Suppressor macrophage (primary cell): ENCODE data around the gene MCF2L2.

ENCODE experiments used
- DNase-seq, 4 experiments: peaks; one replicate each; pipeline ENCODE4 v3.0.0-alpha.2; 2020 to 2022

The MCF2L2 gene

DNA sequence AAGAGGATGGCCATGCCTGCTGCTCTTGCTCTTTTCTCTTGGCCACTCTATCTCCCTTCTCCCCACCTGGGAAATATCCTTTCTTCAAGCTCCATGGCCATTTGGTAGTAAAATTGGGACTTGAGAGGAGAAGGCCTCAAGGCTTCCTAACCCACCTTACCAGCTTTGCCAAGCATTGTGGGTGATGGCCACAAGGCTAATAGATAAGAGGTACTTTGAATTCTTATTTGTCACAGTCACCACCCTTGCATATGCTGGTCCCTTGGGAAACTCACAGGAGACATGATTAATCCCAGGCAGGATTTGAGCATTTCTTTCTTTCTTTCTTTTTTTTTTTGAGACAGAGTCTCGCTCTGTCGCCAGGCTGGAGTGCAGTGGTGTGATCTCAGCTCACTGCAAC, 138.2 kb downstream of the MCF2L2 start:
- no peak for DNase-seq

DNA sequence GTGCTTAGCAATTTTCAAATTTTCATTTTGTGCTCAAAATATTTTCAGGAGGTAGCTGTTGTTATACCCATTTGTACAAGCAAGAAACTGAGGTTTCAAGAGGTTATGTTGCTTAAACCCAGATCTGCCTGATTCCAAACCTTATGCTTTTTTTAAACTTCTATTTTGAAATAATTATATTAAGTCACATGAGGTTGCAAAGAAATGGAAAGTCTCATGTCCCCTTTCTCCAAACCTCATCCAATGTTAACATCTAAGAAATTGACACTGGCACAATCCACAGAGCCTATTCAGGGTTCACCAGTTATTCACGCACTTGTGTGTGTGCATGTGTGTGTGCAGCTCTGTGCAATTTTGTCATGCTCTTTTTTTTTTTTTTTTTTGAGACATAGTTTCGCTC, 140.3 kb downstream of the MCF2L2 start:
- no peak for DNase-seq

DNA sequence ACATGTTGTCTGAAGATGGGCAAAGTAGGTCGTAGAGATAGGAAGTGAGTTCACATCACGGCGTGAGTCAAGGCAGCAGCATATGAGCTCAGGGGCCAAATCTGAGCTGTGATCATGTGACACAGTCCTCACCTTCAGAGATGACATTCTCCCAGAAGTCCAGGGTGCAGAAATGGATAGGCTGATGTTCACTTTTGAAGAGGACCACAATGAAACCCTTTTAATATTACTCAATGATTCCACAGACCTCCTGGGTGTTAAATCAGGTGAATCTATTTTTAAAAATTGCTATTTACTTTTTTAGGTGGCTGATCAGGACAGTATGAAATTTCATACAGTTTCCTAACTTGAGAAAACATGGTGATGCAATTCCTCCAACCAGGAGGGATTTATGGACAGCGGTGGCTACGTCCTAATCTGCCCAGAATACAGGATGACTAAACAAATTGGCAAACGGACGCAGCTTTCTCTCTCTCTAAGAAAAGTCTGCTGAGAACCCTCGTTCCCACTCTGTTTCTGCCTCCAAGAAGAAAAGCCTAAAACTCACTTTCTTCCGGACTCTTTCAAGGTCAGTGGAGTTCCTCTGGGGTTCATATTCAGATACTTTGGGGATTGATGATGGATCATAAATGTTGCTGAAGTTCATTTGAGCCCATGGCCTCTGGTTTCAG, 141.0 kb downstream of the MCF2L2 start:
- peak in 2 of 4 experiments; percentile 26 to 50 for DNase-seq

DNA sequence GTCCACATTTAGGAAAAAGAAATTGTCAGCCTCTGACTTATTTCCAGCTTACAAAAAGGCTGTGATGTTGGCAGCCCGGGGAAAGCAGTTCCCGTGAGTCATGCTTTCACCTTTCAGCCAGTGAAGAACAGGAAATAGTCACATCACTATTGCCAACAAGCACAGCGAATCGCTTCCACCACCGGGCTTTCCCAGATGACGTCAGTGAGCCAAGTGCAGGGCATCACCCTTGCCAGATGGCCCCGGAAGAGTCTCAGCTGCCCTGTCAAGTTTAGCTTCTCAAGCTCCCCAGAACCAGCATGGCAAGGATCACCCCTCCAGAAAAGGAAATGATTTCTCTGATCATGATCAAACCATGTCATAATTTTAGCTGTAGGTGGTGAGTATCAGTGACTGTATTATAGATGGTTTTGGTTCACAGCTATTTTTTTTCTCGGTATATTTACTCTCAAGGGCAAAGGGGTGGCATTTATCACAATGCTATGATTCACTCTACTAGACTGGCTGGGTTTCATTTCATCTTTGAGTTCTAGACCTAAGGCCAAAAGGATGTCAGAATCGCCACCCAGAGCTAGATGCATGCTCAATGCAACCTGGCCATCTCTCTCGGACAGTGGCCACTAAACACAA, 142.5 kb downstream of the MCF2L2 start:
- DNase-seq: peak; percentile 95 to 99 (median 96)

DNA sequence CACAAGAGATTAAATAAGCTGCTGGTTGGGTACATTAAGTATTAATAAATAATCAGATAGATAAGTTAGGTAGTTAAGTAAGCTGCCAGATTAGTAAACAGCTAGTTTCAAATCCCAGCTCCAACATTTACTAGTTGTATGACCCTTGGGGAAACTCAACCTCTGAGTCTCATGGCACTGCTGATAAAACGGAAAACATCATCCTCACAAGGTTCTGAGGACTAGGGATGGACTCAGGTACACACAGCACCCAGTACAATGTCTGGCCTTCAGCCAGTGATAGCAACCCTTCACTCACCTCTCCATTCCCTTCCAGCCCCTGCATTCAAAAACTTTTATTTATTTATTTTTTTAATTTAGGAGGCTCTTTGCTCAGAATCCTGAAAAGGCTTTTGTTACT, 143.1 kb downstream of the MCF2L2 start:
- DNase-seq: no peak

DNA sequence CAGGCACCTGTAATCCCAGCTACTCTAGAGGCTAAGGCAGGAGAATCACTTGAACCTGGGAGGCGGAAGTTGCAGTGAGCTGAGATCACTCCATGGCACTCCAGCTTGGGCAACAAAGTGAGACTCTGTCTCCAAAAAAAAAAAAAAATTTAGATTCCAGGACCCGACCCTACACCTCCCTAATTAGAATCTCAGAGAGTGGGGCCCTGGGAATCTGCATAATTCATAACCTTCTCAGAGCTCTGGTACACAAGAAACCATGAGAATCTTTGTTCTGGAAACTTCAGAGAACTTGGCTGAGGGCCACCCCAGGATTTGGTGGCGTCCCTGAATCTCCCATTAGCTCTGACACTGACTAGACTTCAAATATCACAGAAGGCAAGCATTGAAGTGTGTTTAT, 143.8 kb downstream of the MCF2L2 start:
- DNase-seq: no peak

DNA sequence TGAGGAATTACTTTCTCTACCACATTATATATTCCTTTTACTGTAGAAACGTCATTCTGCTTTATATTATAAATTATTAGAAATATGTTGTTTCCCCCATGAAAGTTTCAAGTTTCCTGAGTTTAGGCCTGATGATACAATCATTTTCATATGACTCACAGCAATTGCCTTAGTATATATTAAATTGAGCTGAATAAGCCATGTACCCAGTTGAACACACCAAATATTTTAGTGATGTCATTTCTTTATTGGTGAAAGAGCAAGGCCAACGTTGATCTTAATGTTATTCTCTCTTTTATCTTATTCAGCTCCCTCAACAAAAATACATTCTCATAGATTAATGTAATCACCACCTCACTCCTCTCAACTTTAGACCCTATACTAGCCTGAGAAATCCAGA, 144.5 kb downstream of the MCF2L2 start:
- DNase-seq: no peak

DNA sequence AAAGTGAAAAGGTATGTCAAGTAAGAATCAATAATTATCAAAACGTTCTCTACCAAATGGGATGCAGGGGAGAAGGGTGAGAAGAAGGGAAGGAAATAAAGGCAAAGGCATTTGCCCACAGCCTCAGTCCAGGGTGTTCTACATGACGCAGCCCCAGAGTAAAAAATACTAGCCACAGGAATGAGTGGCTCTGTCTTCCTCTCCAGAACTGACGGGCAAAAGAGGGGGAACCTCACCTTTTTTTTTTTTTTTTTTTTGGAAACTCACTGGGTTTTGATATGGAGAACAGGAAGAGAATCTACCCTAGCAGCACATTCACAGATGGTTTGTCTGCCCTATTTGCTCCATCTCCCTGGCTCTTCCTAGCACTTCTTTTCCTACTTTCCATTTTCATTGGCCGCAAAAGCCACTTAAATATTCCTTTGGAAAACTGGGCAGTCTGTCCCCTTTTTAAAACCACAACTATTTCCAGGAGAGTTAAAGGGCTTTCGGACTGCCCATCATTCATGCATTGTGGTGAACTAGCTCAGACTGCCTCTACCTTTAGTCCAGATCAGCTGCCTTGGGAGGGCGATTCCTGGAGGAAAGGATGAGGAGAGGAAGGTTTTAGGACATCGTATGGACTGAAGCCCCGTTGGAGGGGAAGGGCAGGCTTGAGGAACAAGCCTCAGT, 147.2 kb downstream of the MCF2L2 start:
- no peak for DNase-seq

DNA sequence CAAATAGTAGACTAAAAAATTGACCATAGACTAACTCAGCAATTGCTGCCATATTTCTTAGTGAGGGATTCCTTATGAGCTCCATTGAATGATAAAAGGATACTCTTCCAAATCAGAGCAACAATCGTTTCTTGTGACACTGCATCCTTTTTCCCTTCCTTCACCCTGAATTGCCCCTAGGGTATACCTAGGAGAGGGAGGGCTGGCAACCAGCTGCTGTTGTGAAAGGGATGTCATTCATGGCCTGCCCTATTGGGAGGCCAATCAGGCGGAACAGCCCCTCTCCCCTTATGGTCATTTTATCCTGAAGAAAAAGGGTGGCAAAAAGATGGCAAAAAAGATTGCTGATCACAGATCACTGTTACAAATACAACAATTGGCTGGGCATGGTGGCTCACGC, 149.0 kb downstream of the MCF2L2 start:
- DNase-seq: no peak

DNA sequence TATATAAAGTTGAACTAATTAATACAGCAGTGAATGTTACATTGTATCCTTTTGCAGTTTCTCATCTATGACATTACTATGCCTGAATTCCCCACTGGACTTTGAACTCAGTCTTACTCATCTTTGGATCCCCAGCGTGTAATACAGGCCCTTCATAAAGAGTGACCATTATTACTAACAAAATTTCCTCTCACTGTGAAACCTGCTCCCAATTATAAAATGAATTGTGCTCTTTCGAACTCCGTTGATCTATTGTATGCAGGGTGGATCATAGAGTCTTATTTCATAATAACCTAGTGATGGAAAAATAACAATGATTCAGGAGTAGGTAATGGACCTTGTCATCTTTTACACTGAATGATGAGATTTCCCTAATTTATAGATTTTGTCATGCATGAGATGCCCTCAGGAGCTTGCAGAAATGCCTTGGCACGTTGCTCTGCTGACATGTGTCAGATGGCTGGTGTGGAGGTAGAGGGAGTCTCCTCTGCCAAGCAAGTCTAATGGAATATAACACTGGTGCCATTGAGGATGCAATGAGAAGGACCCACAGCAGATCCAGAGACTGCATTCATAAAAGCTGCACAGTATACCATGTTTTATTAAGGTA, 149.8 kb downstream of the MCF2L2 start:
- no peak for DNase-seq

DNA sequence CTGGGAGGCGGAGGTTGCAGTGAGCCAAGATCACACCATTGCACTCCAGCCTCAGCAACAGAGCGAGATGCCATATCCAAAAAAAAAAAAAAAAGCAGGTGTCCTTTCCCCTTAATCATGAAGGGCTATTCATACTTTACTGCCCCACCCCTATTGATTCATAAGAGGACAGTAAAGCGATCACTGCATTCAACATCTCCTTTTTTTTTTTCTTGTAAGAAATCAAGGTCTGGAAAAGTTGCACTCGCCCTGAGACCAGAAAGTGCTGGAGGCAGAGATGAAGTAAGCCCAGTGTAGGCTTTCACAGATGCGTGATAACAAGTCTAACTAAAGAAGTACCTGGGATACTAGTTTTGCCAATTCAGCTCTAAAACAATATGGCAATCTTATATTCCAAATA, 151.2 kb downstream of the MCF2L2 start:
- DNase-seq: no peak

DNA sequence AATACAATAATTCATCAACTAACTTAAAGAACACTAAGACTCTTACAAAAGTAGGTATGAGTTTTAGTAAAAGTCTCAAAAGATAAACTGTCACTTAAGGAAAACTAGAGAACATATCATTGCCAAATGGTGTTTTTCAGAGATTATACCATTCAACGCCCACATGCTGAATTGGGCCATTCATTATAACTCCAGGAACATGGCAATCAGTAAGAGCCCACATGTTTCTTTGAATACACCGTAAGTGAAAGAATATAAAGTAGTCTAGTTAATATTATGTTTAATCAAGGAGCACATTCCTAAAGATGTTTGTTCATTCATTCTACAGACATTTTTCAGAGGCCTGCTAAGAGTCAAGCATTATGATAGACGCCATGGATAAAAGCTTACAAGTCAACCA, 152.5 kb downstream of the MCF2L2 start:
- no peak for DNase-seq

DNA sequence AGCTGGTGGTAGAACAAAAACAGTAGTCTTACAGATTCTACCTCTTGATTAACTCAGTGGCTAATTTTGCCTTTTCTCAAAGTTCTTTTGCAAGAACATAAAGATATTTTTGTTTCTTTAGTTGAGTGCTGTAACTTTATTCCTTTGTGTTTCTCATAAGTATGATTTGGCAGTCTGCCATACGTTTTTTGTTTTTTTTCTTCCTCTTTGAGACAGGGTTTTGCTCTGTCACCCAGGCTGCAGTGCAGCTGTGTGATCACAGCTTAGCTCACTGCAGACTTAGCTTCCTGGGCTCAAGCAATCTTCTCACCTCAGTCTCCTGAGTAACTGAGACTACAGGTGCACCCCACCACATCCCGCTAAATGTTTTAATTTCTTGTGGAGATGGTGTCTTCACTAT, 153.0 kb downstream of the MCF2L2 start:
- peak; percentile 72 to 95 (median 89) for DNase-seq

DNA sequence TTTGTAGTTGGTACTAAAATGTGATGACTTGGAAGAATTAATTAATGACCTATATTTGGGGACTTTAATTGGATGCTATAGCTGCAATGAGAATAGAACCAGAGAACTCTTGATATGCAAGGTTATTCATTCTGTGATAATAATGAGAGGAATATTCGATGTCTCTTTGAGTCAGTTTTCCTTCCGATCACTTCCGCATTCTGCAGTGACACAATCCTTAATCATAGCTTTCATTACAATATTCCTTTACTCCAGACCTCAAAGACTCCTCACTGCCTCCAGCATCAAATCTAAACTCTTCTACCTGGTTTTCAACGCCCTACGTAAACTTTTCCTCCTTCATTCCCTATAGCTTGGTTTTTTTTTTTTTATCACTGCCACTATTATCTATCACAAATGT, 153.8 kb downstream of the MCF2L2 start:
- DNase-seq: peak in 2 of 4 experiments; percentile 37 to 44

DNA sequence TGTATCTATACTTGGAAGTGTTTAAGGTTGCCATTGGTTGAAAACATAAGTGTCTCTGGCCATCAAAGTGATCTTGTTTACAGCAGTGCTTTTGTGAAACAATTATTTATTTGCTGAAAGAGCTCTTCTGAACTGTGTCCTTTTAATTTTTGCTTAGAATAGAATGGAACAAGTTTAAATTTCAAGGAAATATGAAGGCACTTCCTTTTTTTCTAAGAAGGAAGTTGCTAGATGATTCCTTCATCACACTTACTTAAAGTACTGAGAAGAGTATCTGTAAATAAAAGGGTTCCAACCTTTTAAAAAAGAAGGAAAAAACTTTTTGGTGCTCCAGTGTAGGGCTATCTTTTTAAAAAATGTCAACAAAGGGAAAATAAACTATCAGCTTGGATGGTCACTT, 155.6 kb downstream of the MCF2L2 start:
- peak in 2 of 4 experiments; percentile 68 to 69 for DNase-seq

DNA sequence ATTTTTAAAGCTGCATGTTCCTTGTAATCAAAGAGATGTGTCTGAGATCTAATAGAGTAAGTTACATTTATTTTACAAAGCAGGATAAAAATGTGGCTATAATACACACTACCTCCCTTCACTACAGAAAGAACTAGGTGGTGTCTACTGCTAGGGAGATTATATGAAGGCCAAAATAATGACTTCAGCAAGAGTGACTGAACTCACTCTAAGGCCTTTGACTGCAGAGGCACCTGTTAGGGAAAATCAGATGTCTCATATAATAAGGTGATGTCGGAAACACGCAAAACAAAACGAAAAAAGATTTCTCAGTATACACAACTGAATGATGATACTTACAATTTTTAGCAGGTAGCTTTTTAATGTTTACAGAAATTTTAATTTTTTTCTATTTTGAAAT, 156.3 kb downstream of the MCF2L2 start:
- no peak for DNase-seq

DNA sequence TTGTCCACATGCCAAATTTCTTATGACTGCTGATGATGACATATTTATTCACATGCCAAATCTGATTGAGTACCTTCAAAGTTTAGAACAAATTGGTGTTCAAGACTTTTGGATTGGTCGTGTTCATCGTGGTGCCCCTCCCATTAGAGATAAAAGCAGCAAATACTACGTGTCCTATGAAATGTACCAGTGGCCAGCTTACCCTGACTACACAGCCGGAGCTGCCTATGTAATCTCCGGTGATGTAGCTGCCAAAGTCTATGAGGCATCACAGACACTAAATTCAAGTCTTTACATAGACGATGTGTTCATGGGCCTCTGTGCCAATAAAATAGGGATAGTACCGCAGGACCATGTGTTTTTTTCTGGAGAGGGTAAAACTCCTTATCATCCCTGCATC, 158.1 kb downstream of the MCF2L2 start:
- DNase-seq: no peak

DNA sequence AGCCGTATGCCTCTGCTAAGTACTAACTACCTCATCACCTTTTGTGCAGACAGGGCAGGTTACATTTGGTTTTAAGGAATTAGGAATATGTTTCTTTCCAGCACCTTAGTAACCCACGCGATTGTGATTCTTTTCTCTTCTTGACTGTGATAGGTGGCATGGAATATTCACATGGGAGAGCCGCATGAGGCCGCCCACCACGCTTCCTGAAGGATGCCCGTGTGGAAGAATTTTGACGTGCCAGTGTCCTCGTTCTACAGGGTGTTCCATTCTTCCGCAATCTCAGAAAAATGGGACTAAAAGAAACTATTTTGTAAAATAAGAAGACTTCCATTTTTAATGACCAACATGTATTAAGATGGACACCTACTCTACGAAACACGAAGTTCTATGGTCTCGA, 159.1 kb downstream of the MCF2L2 start:
- DNase-seq: no peak

DNA sequence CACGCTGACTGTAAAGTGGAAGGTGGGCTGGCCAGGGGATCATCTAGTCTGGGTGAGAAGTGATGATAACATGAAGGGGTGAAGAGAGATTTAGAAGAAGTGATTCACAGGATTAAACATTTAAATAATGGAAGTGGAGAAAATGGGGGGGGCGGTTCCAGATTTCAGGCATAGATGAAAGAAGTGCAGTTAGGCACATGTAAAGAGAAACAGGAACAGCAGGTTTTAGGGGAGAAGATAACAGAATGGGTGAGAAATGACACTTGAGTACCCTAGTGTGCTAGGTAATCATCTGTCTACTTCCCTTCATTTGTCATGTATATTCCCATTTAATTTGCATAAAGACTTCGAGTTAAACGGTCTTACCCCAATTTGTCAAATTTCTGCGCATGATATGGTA, 160.1 kb downstream of the MCF2L2 start:
- no peak for DNase-seq

DNA sequence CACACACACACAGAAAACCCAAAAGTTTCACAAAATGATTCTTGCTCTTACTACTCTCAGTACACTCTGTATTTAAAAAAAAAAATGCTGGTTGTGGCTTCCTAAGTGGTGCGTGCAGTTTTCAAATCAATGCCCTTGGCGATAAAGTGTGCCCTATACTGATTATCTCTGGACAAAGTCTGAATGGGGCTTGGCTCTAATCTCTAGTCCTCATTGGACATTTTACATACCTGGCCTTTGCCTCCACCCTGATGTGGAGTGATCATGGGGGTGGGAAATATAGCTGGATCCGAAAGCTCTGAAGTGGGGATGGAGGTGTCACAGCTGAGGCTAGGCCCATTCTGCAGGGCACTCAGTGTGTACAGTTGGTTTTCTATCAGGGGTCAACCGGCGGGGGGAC, 161.3 kb downstream of the MCF2L2 start:
- DNase-seq: no peak

DNA sequence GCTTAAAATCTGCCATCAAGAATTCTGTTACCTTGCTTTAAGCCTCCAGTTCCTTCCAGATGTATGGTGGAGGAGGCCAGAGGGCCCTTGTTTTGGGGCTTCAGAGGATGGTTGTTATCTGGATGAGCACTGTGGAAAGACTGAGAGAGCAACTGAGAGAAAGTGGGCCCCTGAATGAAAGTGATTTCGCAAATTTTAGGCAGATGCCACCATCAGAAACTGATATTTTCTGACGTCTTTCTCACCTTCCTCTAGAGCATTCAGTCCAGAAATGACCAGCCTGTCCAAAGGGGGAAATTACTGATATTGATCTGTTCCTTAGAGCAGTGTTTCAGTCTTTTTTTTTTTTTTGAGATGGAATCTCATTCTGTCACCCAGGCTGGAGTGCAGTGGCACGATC, 162.0 kb downstream of the MCF2L2 start:
- DNase-seq: no peak

DNA sequence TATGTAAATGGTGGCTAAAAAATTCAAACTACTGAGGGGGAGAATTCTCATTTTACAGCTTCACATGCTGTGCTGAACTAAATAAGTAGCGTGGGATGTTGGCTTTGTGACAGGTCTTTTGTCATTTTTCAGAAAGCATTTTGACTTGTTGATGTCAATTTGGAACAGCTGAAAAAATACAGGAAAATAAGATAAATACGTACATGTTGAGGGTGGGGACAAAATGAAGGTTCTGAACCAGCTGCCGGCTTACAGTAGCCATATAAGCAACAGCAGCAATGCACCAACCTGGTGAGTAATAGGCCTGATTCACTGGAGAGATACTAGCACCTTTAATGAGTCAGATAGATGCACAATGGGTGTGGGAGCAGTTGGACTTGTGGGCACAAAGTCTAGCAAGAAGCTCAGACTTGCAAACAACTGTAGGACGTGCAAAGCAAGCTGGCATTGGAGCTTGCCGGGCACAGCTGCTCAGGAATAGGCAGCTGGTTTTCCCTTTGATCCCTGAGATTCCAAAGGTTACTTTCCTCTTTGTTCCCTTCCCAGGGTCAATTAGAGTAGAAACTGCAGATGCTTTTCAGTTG, 162.5 kb downstream of the MCF2L2 start:
- peak in 1 of 4 experiments; percentile 43 for DNase-seq

DNA sequence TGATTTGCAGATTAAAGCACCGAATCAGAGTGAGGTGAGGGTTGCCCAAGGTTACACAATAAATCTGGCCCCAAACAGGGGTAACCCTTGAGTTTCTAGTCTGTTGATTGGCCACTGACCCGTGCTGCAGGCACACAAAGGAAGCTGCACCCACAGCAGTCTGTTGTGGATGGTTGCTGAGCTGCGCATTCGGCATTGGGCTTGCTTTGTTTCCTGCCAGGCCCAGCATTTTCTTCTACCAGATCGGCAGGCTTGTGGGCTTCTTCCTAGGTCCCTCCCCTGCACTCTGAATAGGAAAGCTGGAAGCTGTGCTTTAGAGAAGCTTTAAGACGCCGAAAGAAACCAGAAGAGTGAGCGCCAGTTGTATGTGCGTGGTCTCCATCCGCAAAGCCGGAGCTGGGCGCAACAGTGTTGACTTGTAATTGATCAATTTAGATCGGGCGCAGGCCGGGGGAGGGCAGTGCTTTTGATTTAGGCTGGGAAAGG, 163.2 kb downstream of the MCF2L2 start:
- peak; percentile 29 to 66 (median 63) for DNase-seq
